Kidney tubule cell (primary cell): ENCODE data around the gene TK2.
"Not testable (repeated sequence)": the region's sequence is repeated elsewhere in the genome, so short reads cannot be mapped to it uniquely, and the experiment has no call there.

Experiments used
- DNase-seq: peaks from one replicate; pipeline ENCODE4 v3.0.0-alpha.2; 2018; ENCODE audit warnings: low spot score

The TK2 gene

DNA sequence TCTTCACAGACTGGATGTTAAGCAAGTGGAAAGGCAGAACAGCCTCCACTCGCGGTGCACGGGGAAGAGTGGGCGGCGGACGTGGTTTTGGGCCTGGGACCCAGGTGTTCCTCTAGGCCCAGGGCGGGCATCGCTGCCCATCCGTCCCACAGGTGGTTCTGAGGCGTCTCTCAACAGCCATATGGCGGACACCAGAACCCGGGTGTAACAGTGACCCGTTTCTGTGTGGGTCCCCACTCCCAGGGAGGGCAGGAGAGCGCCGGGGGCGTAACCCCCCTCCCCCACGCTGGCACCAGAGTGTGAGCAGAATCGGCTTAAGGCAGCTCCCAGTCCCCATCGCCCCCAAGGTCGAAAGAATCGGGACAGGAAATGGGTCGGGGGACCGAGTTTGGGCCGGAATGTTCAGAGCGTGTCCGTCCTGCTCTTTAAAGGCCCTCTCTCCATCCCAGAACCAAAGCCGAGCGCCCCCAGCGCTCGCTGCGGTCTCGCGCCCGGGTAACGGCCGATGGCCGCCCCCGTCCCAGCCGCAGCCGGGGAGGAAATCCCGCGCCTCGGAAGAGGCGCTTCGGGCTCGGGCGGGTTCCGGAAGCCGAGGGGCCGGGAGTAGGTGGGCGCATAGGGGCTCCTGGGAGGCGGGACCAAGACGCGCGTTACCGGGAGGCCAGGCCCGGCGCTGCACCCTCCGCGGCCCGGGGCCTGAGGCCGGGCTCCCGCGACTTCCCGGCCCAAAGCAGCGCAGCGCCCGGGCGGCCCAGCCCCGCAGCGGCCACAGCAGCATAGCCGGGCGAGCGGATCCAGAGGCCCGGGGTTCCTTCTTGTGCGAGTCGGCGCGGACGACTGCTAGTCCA lies at the start of gene TK2:
TSS of gene TK2 (minus strand) at position 839 of the 848 bp plus-strand sequence. CDS start at position 778, 61 bp downstream.
- peak; percentile 70 for DNase-seq

DNA sequence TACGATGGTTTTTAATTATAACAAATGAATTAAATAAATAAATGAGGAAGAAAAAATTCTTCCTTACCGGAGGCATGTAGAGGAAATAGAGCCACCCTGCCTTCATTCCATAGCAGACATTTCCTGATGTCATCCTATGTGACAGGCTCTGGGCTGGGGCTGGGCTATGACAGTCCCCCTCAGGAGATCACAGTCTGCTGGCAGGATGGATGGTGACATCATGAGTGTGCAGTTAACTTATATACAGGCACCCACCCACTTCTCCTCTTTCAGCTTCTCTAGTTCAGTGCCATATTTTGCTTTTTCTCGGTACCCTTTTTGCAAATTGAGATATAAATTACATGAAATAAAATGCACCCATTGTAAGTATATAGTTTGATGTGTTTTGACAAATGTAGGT lies 48.2 kb upstream of the TK2 start:
- no peak for DNase-seq

GRCh38 chr16:66596986-66597848 lies 47.3 kb upstream of the TK2 start:
- DNase-seq = no peak

- DNase-seq = not testable (repeated sequence)
Observed at GRCh38 chr16:66596559-66596958, 46.6 kb upstream of the TK2 start.

DNA sequence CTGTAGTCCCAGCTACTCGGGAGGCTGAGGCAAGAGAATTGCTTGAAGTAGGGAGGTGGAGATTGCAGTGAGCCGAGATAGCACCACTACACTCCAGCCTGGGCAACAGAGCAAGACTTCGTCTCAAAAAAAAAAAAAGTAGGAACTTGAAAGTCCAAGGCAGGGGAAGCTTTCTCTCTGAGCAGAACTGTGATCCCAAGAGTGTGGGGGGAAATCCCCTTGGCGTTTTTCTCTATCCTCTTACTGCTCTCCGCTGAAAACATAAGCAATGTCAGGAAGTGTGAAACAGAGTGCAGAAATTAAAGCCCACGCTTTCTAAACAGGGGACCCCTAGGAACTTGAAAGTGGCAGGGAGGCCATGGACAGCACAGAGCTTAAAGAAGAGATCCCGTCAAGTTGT lies 44.8 kb upstream of the TK2 start:
- DNase-seq = no peak

GRCh38 chr16:66592814-66593213 lies 42.9 kb upstream of the TK2 start:
- no peak for DNase-seq

GRCh38 chr16:66592241-66592640 lies 42.3 kb upstream of the TK2 start:
- no peak for DNase-seq

DNA sequence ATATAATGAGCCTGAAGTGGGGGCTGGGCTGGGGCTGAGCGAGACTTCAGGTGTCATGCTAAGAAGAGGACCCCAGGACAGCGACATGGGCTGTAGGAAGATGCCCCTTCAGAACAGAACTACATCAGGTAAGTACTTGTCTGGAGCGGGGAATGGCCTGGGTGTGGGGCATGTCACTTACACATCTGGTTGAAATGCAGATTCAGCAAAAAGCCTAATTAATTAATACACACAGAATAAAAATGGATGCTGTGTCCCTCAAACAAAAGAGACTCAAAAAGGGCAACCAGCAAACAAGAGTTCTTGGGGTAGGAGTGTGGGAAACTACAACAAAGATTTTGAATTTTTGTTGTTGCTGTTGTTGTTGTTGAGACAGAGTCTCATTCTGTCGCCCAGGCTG lies 41.1 kb upstream of the TK2 start:
- no peak for DNase-seq

- no peak for DNase-seq
Observed at GRCh38 chr16:66590322-66590721, 40.4 kb upstream of the TK2 start.

DNA sequence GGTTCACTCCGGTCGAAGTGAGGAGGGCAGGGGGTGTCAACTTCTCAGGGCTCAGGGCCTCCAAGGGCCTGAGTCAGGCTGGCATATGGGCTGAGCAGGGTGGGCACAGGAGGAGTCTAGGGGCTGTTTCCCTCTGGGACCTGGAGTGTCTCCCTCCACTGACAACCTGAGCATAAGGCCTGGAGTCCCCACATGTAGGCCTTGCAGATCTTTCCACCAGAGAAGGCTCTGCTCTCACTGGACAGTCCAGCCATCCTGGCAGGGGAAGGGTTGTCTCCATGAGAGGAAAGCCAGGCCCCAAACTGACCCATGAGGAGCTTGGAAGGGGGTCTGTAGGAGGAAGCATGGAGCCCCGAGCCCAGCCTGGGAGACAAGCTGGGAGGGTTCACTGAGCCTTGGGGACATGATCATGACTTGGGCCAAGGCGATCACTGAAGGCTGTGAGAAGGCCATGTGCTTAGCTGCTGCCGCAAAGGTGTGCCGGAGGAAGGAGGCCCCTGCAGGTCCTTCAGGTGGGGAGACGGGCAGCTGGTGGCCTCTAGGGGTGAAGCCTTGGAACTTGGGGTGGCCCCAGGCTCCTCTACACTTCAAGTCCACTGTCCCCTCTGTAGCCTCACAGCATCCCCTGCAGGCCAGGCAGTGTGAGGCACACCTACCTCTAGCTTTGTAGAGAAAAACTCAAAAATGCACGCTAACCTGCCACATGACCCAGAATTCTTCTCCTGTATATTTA lies 39.2 kb upstream of the TK2 start:
- no peak for DNase-seq

DNA sequence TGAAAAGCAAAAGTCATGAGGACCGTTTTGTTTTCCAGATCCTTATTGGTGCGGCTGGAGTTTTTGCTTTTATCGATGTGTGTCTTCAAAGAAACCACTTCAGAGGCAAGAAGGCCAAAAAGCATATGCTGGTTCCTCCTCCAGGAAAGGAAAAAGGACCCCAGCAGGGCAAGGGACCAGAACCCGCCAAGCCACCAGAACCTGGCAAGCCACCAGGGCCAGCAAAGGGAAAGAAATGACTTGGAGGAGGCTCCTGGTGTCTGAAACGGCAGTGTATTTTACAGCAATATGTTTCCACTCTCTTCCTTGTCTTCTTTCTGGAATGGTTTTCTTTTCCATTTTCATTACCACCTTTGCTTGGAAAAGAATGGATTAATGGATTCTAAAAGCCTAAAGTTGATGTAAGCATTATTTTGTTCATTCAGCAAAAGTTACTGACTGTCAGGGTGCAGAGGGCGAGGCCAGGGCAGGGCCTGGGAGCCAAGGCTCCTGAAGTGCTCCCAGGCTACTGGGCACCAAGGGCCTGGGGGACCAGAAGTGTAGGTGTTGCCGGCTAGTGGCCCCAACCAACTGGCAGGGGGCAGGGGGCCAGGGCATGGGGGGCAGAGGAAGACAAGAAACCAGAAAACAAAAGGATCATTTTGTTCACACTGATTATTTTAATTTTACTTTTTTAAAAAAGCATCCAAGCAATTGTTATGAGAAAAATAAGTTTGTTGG lies 38.1 kb upstream of the TK2 start:
- no peak for DNase-seq

DNA sequence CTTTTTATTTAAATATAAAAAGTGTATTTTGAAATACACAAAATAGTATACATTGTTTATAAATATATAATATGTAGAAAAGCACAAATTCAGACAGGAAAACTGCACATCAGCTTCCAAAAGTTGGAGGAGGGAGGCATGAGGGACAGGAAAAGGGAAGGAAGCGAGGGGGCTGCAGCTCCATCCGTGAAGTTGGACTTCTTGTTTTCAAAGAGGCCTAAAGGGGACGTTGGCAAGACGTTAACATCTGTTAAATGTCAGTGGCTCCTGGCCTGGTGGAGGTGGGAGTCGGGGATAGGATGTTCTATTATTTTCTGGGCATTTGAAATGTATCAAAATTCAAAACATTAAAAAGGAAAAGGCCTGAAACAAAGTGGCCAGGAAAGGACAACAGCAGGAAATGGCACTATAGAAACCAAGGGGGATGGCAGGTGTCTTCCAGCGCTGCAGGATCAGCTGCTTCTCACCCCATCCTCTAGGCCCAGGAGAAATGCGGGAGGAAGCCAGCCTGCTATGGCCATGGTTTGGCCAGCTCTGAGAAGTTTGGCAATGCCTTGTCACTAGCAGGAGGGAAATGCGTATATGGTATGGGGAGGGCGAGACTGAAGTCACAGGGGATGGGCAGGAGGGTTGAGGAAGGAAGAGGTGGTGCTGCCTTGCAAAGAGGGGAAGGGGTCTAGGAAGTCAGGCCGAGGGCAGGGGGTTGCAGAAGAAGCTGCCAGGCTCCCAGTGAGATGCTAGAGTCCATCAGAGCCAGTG lies 35.7 kb upstream of the TK2 start:
- DNase-seq = no peak

- peak; percentile 54 for DNase-seq
Observed at GRCh38 chr16:66581246-66581952, 31.5 kb upstream of the TK2 start.

DNA sequence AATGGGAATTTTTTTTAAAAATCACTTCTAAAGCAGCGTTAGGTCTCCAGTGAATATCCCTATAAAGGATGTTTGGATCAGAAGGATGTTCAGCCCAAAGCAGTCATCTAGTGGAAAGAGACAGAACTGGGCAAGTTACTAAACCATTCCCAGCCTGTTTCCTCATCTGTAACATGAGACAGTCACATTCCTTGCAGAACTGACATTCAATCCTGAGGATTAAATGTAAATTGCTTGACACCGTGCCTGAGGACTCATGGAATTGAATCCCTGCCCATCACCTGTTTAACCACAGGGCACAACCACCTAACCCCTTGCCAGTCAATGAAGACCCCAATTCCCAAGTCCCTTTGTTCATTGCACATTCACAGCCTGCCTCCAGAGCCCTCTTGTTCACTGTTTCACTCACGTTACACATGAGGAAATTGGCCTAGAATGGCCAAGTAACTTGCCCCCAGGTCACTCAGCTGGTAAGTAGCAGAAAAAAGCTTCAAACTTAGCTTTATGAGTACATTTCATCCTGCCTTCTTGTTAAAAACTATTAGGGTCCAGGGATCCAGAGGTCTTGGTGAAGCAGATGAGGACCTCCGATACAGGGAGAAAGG lies 30.8 kb upstream of the TK2 start:
- DNase-seq = peak; percentile 71

GRCh38 chr16:66578651-66579531 lies 29.0 kb upstream of the TK2 start, which contains the start of gene CMTM2:
Gene CMTM2 (plus strand): TSS chr16:66579463. CDS start chr16:66579608, 145 bp downstream.
- no peak for DNase-seq

GRCh38 chr16:66576296-66576695 lies 26.4 kb upstream of the TK2 start:
- DNase-seq = no peak

DNA sequence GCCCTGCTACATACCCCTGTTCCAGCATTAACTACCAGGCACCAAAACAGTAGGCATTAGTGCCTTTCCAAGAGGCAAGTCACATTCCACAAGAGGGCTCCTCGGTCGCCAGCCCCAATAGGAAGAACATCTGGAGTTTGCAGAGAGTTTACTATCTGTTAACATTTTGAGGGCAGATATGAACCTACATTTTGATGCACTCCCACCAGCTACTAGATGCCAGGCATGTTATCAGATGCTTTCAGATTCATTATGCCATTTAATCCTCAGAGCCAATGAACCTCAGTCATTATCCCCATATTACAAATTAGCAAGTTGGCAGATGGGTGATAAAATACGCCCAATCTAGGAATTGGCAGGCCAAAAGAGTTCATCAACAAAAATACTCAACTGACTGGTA lies 25.1 kb upstream of the TK2 start:
- DNase-seq = no peak

DNA sequence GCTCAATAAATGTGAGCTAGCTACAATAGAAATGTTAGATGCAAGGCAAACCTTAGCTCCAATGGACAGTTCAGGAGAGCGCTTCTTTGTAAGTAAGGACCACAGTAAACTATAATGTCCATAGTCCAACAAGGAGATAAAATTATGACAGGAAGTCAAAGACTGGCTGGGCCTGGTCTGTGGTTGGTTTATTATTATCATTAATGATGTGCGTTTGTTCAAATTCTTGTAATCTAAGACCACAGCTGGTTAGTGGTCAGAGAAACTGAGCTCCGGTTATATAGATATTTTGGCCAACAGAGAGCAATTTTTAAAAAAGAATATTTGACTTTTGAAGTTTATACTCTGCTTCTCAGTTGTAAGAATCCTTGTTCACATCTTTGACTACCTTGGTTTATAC lies 24.6 kb upstream of the TK2 start:
- DNase-seq = no peak

DNA sequence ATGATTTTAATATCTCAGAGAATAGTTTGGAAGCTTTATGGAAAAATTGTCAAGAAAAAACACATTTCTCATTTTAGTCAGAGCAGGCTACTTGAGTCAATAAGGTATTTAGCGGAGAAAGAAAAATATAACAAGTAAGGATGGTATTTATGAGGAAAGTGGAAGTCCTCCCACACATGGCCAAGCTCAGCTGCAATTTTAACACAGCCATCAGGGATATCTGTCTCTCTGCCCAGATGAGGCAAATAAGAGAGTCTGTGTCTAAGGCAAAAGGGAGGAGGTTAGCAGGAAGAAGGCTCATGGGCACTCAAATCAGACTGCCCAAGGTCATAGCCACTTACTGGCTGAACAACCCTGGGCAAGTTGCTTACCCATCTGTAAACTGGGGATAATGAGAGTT lies 24.2 kb upstream of the TK2 start:
- DNase-seq = no peak
